ENCODE data around the gene TBC1D26.
"Not testable (repeated sequence)": the region's sequence is repeated elsewhere in the genome, so short reads cannot be mapped to it uniquely, and the experiment has no call there.

DNA sequence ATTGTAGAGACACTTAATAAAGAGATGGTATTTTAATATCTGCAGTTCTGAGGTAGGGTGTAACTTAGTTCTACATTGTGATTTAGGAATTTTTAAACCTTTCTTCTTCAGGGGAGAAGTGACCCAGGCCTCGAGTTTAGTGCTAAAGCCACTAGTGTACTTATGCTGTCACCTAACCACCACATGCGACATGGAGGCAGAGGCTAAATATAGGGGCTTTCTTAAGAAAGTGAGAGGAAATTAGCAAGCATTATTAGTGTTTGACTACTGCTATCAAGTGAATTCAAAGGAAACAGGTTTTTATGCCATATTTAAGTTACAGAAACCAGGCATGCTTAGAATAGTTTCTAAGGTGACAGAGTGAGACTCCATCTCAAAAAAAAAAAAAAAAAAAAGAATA is 56.3 kb downstream of the TBC1D26 start:
- not testable (repeated sequence) for TF ChIP-seq ZNF311 (tag by site-specific recombination; IDR thresholded peaks at IDR 0.05; ENCODE audit: borderline replicate concordance); TCF7L2 (IDR thresholded peaks at IDR 0.05; ENCODE audit: borderline replicate concordance, low read depth, low read length); ZBTB7A (tag by site-specific recombination; IDR thresholded peaks at IDR 0.05; ENCODE audit: low read depth); ZBTB20 (tag by site-specific recombination; IDR thresholded peaks at IDR 0.05); ZBTB1 (tag by site-specific recombination; IDR thresholded peaks at IDR 0.05); RBAK (tag by site-specific recombination; IDR thresholded peaks at IDR 0.05); ZNF561 (tag by site-specific recombination; IDR thresholded peaks at IDR 0.05; ENCODE audit: borderline replicate concordance); ZNF768 (tag by site-specific recombination; IDR thresholded peaks at IDR 0.05)
- TF ChIP-seq, protein P1, sequence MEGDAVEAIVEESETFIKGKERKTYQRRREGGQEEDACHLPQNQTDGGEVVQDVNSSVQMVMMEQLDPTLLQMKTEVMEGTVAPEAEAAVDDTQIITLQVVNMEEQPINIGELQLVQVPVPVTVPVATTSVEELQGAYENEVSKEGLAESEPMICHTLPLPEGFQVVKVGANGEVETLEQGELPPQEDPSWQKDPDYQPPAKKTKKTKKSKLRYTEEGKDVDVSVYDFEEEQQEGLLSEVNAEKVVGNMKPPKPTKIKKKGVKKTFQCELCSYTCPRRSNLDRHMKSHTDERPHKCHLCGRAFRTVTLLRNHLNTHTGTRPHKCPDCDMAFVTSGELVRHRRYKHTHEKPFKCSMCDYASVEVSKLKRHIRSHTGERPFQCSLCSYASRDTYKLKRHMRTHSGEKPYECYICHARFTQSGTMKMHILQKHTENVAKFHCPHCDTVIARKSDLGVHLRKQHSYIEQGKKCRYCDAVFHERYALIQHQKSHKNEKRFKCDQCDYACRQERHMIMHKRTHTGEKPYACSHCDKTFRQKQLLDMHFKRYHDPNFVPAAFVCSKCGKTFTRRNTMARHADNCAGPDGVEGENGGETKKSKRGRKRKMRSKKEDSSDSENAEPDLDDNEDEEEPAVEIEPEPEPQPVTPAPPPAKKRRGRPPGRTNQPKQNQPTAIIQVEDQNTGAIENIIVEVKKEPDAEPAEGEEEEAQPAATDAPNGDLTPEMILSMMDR (tag by site-specific recombination; IDR thresholded peaks at IDR 0.05): not testable (repeated sequence)
